Measurements from ENCODE around the gene UBE2H.
"Not testable (repeated sequence)": the region's sequence is repeated elsewhere in the genome, so short reads cannot be mapped to it uniquely, and the experiment has no call there.

The UBE2H gene

GRCh38 chr7:129883151-129883550 lies 69.6 kb downstream of the UBE2H start:
- DNase-seq (ENCODE audit: extremely low spot score, insufficient read length, low read depth): no peak
- no peak for FAIRE-seq

- DNase-seq (ENCODE audit: extremely low spot score, insufficient read length, low read depth): no peak
- no peak for FAIRE-seq
These were observed 70.2 kb downstream of the UBE2H start for GRCh38 chr7:129882531-129882930.

- DNase-seq (ENCODE audit: extremely low spot score, insufficient read length, low read depth) (no peak), FAIRE-seq (peak; percentile 15)
These were observed 75.5 kb downstream of the UBE2H start for GRCh38 chr7:129877146-129877792.

GRCh38 chr7:129875745-129876411 lies 76.9 kb downstream of the UBE2H start:
- no peak for DNase-seq (ENCODE audit: extremely low spot score, insufficient read length, low read depth)
- FAIRE-seq: no peak

GRCh38 chr7:129875160-129875559 lies 77.6 kb downstream of the UBE2H start:
- no peak for DNase-seq (ENCODE audit: extremely low spot score, insufficient read length, low read depth)
- FAIRE-seq: no peak

- FAIRE-seq: no peak
These were observed 78.0 kb downstream of the UBE2H start for GRCh38 chr7:129874722-129875121.

GRCh38 chr7:129872054-129872453 lies 80.7 kb downstream of the UBE2H start:
- no peak for FAIRE-seq
- DNase-seq (ENCODE audit: extremely low spot score, insufficient read length, low read depth): no peak

More at GRCh38 chr7:129874722-129875121, 78.0 kb downstream of the UBE2H start:
- no peak for DNase-seq (ENCODE audit: extremely low spot score, insufficient read length, low read depth)

- FAIRE-seq (no peak), DNase-seq (ENCODE audit: extremely low spot score, insufficient read length, low read depth) (no peak)
These were observed 82.1 kb downstream of the UBE2H start for GRCh38 chr7:129870668-129871067.

GRCh38 chr7:129866251-129866650 lies 86.5 kb downstream of the UBE2H start:
- DNase-seq (ENCODE audit: extremely low spot score, insufficient read length, low read depth) (no peak), FAIRE-seq (no peak)

GRCh38 chr7:129865925-129866201 lies 86.9 kb downstream of the UBE2H start:
- DNase-seq (ENCODE audit: extremely low spot score, insufficient read length, low read depth): no peak
- no peak for FAIRE-seq

GRCh38 chr7:129865093-129865924 lies 87.5 kb downstream of the UBE2H start:
- FAIRE-seq (no peak), DNase-seq (ENCODE audit: extremely low spot score, insufficient read length, low read depth) (no peak)

- not testable (repeated sequence) for DNase-seq (ENCODE audit: extremely low spot score, insufficient read length, low read depth); FAIRE-seq
These were observed 88.1 kb downstream of the UBE2H start for GRCh38 chr7:129864676-129865075.

- no peak for FAIRE-seq
- no peak for DNase-seq (ENCODE audit: extremely low spot score, insufficient read length, low read depth)
These were observed 88.7 kb downstream of the UBE2H start for GRCh38 chr7:129864042-129864441.

- FAIRE-seq (no peak), DNase-seq (ENCODE audit: extremely low spot score, insufficient read length, low read depth) (no peak)
These were observed 90.1 kb downstream of the UBE2H start for GRCh38 chr7:129862682-129863081.

GRCh38 chr7:129860784-129861183 lies 92.0 kb downstream of the UBE2H start:
- FAIRE-seq; DNase-seq (ENCODE audit: extremely low spot score, insufficient read length, low read depth): not testable (repeated sequence)

- DNase-seq (ENCODE audit: extremely low spot score, insufficient read length, low read depth) (no peak), FAIRE-seq (peak; percentile 74)
These were observed 93.6 kb downstream of the UBE2H start for GRCh38 chr7:129859183-129859582.

- no peak for DNase-seq (ENCODE audit: extremely low spot score, insufficient read length, low read depth)
- no peak for FAIRE-seq
These were observed 94.3 kb downstream of the UBE2H start for GRCh38 chr7:129858490-129858889.

GRCh38 chr7:129857313-129857712 lies 95.4 kb downstream of the UBE2H start:
- FAIRE-seq (no peak), DNase-seq (ENCODE audit: extremely low spot score, insufficient read length, low read depth) (no peak)

- no peak for FAIRE-seq
- no peak for DNase-seq (ENCODE audit: extremely low spot score, insufficient read length, low read depth)
These were observed 96.6 kb downstream of the UBE2H start for GRCh38 chr7:129855935-129856717.

GRCh38 chr7:129855234-129855673 lies 97.5 kb downstream of the UBE2H start:
- FAIRE-seq (no peak), DNase-seq (ENCODE audit: extremely low spot score, insufficient read length, low read depth) (no peak)
